NCI-H1048 (cell line): ENCODE results near the gene MAD1L1.

Experiments
- DNase-seq: peaks from one replicate; lab custom pipeline; 2025; lab: John Stamatoyannopoulos, UW

Gene MAD1L1

GRCh38 chr7:1952169-1952760 is 280.5 kb downstream of the MAD1L1 start:
- no peak for DNase-seq

DNA sequence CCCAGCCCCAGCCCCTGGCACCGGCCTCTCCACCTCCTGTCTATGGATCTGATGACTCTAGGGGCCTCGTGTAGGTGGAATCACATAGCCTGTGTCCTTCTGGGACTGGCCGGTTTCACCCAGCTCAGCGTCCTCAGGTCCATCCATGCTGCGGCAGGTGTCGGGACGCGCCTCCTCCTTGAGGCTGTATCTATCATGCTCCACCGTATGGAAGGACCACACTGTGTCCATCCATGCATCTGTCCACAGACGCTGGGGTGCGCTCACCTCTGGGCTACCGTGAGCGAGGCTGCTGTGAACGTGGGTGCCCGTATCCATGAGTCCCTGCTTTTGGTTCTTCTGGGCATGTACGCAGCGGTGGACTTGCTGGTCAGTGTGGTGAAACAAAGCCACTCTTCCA is 281.1 kb downstream of the MAD1L1 start:
- DNase-seq = no peak

GRCh38 chr7:1951159-1951536 is 281.6 kb downstream of the MAD1L1 start:
- no peak for DNase-seq

DNA sequence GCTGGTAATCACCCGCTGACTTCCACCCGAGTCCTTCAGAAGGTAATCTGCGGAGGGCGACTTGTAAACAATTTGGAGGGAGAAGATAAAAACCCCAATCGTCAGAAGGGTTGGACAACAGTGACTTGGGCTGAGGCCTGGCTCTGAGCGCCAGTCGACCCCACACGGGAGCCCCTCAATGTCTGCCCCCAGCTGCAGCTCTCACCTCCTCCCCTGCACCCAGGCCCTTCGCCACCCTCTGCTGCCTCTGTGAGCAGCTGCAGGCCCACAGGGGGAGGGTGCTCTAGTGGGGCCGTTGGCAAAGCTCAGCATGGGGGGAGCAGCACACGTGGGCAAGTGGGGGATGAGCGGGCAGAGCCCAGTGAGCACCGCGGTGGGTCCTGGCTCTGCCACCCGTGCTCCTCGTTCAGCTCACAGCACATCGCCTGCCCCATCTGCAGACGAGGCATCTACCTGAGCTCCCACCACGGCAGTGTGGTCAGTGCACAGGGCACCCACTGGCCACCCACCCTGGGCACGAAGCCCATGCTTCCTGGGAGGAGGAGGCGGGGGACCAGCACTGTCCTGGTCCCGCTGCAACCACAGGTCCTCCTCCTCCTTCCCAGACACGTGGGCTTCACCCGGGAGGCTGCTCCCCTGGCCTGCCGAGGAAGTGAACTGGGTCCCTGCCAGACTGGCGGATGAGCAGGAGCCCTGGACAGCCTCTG is 282.1 kb downstream of the MAD1L1 start:
- no peak for DNase-seq

- no peak for DNase-seq
Measured at GRCh38 chr7:1950066-1950451, 282.7 kb downstream of the MAD1L1 start.

DNA sequence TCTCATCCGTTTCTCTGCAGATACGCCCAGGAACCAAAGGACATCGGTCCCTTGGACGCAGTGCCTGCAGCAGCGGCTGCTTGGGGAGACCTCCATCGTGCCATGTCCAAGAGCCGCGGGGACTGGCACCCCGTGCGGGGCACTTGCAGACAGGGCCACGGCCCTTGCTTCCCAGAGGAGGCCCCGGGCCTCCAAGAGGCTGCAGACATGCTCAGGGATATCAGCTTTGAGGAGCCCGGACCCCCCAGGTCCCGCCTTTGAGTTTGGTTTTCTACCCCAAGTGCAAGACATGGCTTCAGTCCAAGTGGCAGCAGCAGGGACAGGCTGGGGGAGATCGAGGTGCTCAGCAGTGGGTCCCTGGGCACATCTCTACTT is 283.1 kb downstream of the MAD1L1 start:
- DNase-seq = no peak

- DNase-seq = no peak
Measured at GRCh38 chr7:1948887-1949680, 283.7 kb downstream of the MAD1L1 start.

DNA sequence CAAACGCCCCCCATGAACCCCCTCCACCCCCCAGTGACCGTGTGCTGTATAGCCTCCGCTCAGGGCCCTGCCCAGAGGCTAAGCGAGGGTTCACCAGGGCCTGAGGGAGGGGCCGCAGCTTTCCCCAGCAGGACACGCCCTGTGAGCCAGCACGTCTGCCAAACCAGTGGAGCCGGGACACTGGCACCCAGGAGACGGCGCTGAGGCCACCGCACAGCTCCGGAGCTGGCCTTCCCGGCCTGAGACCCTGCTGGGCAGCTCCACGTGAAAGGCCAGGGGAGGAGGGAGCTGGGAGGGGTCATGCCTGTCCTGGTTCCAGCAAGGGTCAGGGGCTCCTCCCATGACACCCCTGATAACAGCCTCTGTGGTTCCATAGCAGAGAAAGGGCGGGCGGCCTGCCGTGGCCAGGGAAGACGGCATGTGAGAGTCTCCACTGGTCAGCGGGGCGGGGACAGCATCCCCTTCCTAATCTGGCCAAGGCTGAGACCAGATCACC is 284.4 kb downstream of the MAD1L1 start:
- DNase-seq = no peak

DNA sequence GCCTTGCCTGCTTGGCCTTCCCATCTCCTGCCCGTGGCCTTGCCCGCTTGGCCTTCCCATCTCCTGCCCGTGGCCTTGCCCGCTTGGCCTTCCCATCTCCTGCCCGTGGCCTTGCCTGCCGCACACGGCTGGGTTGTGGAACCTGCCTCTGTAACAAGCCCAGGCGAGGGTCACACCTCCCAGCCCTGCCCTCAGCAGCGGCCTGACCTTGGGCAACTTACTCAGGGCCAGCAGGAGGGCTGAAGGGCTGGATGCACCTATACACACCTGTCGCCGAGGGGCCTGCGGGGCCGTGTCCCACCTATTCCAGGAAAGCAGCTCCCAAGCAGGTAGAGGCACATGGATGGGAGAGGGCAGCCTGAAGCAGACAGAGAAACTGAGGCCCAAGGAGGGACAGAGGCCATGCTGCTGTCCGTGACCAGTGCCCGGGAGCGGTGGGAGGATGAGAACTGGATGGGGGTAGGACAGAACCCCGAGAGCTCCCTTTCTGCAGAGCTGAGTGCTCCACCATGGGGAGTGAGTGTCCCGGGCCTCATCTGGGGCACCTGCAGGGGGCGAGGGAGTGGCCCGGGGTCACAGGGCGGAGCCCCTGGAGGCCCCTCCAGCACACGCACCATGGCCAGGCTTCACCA is 285.0 kb downstream of the MAD1L1 start:
- no peak for DNase-seq

DNA sequence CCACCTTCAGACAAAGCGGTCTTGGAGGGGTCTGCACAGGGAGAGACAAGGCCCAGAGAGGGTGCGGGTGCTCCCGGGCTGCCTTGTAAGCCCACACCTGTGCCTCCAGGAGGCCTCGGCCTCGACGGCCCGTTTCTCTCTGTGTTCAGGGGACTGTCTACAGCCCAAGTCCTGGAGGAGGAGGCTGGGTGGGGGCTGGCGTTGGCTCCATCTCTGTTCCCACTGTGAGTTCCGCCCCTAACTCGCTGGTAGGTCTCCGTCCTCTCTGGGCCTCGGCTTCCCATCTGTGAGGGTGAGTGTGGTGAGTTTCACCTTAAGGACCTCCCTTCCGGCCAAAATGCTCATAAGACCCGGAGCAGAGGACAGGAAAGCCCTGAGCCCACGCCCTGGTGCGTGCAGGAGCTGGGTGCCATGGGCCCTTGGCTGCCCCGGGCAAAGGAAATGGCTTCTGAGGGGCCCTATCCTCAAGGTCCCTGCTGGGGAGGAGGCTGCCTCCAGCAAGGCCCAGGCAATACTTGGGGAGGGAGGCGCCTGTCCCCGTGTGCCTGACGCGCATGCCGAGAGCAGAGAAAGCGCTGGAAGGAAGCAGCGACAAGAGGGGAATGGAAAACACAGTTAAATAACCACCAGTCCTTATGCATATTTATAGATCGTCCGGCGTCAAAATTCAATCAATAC is 285.8 kb downstream of the MAD1L1 start:
- DNase-seq = no peak

GRCh38 chr7:1946025-1946772 is 286.5 kb downstream of the MAD1L1 start:
- no peak for DNase-seq

GRCh38 chr7:1945558-1945957 is 287.2 kb downstream of the MAD1L1 start:
- DNase-seq = no peak

DNA sequence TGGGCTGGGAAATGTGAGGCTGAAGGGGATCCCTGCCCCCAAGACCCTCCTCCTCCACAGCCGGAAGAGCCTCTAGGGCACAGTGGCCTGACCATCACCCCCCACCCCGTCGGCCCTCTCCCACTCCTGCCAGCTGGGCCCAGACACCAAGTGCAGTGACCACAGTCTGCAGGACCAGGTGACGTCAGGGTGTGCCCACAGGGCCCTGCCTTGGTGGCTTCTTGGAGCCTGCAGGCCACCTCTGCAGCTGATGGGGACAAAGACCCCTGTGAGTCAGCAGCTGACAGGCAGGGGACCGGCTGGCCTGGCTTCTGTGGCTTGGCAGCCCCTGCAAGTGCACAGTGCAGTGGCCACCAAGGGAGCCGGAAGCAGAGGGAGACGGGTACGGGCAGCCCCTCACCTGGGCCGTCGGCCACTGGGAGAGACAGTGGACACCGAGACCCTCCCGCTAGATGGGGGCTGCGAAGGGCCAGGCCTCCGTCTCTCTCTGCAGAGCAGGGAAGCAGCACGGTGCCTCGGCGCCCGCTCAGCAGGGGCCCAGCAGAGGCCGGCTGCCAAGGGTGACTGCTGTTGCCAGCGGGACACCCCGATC is 288.0 kb downstream of the MAD1L1 start:
- DNase-seq = no peak

- DNase-seq = no peak
Measured at GRCh38 chr7:1943933-1944618, 288.7 kb downstream of the MAD1L1 start.

DNA sequence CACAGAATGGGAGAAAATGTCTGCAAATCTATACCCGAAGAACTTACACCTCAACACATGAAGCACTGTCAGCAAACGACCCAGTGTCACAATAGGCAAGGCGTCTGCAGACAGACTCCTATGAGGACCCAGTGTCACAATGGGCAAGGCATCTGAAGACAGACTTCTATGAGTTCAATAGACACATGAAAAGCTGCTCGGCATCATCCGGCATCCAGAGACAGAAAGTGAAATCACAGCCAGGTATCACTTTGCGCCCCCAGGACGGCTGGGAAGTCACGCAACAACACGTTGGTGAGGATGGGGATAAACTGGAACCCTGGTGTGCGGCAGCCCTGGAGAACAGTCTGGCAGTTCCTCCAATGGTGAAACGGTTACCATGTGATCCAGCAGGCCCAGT is 289.4 kb downstream of the MAD1L1 start:
- DNase-seq = no peak

DNA sequence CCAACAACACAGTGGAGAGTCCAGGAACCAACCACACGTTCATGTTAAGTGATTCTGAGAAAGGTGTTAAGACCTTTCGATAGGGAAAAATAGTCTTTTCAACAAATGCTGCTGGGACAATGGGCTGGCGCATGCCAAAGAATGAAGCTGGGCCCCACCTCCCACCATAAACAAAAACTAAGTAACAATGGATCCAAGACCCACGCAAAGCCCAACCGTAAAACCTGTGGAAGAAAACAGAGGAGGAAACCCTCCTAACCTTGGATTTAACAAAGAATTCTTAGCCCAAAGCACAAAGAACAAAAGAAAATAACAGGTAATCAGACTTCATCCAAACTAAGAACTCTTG is 289.8 kb downstream of the MAD1L1 start:
- DNase-seq = no peak

- no peak for DNase-seq
Measured at GRCh38 chr7:1942243-1942940, 290.4 kb downstream of the MAD1L1 start.

GRCh38 chr7:1941464-1942242 is 291.1 kb downstream of the MAD1L1 start:
- no peak for DNase-seq

DNA sequence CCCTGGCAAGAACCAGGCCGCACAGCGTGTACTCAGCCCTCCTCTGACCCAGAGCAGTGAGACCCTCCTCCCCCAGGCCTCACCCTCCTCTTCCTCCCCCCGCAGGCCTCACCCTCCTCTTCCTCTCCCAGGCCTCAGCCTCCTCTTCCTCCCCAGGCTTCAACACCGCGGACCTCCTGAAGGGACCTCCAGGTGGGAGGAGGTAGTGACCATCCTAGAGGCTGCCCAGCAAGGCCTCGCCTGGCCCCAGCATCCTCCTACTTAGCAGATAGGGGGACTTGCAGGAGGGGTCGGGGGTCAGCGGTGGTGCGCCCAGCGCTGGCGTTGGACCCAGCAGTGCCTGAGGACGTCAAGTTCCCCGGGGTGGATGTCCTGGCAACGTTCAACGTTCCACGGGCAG is 291.9 kb downstream of the MAD1L1 start:
- no peak for DNase-seq
